ENCODE data around the gene PNPLA5. TPM values are rescaled to one million over a fixed set of nuclear protein-coding genes. Genes with fewer than 3 reads are reported as not detected.
A peak's percentile ranks its signal among the peaks of the same experiment; 100 is the strongest.

PNPLA5 gene
- total and polyA plus RNA-seq, 2 of the 13 experiments (the other 11 are each of a cell fraction or from before 2014, with no cell fraction given), result not detected

DNA sequence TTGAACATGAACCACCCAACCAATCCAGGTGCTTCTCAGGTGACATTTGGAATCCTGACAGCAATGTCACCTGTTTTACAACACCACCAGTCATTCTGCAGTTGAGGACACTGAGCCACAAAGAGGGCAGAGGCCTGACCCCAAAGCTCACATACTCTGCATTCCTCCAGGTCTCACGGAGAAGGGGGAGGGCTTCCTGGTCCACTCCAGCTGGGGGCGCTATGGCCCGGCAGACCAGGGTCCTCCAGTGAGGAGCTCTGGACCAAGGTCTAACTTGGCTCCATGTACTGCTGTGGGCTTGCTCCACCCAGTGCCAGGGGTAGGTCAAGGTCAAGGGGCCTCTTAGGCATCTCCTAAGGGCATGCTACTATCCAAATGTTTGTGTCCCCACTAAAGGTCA, 30.3 kb upstream of the PNPLA5 start:
- peaks cover 6% of the 10 kb centered on the region for H3K79me2 ChIP-seq (ENCODE audit: insufficient read depth, low read length)
- ATAC-seq, result no peak
- intact Hi-C loops (cut with micrococcal nuclease; ENCODE audit: unreplicated experiment) (no loop called here), in situ Hi-C loops (cut with HindIII; ENCODE audit: extremely low pct_ligation_motif_present, low pct_unique_long_range_greater_than_20kb) (no loop called here)
- peaks cover 1 to 4% of the 10 kb centered on the region in 2 experiments; a peak in 2 of 5 replicates for H3K36me3 ChIP-seq (replicated peaks in 1 of 2; ENCODE audit: control insufficient read depth in 1 of 2, insufficient read depth in 2 of 2, low read length in 2 of 2)
- H3K4me3 ChIP-seq (replicated peaks in 1 of 3; ENCODE audit: insufficient read depth in 1 of 3, low read depth in 2 of 3, low read length in 3 of 3), result peak overlapping the region in 1 of 3 experiments; percentile 12; a peak in 1 of 6 replicates
- FAIRE-seq, result no peak
- ChIA-PET CTCF (ENCODE audit: low intra/inter-chr PET ratio, low total read pairs) (no interaction called here), POLR2A (interaction anchor here (0.6 to 1.1 kb wide), 2 partner anchors 24 to 33 kb away, joined by 3 to 5 read pairs; partner anchors contain the start of gene SAMM50)
- peaks cover 7% of the 10 kb centered on the region; the same call in 1 of the 2 replicates for H4K20me1 ChIP-seq (ENCODE audit: insufficient read depth, low read length)
- no peaks in the 10 kb centered on the region for H3K9me3 ChIP-seq (ENCODE audit: low read length)
- H3K4me2 ChIP-seq (ENCODE audit: low read depth, low read length), result peak overlapping the region; percentile 95
- peak; percentile 57 for DNase-seq (ENCODE audit: low spot score)
- no CpG with 5 or more reads among the region's 3 CpGs for WGBS (ENCODE audit: low lambda C conversion rate)
- no peak overlapping the region for H2AFZ ChIP-seq (ENCODE audit: low read length)
- no TSS peak for BruUV-seq (replicated peaks)
- no peaks in the 10 kb centered on the region; a peak in 2 of 5 replicates for H3K27me3 ChIP-seq (ENCODE audit: control insufficient read depth in 1 of 2, insufficient read depth in 2 of 2, low read length in 2 of 2)
- peaks cover 49% of the 10 kb centered on the region for H3K4me1 ChIP-seq (ENCODE audit: insufficient read depth, low read length)
- H3K9ac ChIP-seq (ENCODE audit: insufficient read depth, low read depth, low read length), result no peak overlapping the region
- no peak overlapping the region for H3K27ac ChIP-seq (ENCODE audit: extremely low read length, insufficient read depth, low read length)
- TF ChIP-seq MEF2D (CRISPR knock-in tag; IDR thresholded peaks at IDR 0.05), result no peak
- no peak for TF ChIP-seq SRY (CRISPR knock-in tag; IDR thresholded peaks at IDR 0.05)
- TF ChIP-seq ZC3H4 (CRISPR knock-in tag; IDR thresholded peaks at IDR 0.05; ENCODE audit: borderline replicate concordance), result no peak
- no peak for TF ChIP-seq THAP11 (CRISPR knock-in tag; IDR thresholded peaks at IDR 0.05)
- TF ChIP-seq KDM4B (CRISPR knock-in tag; IDR thresholded peaks at IDR 0.05), result 0 out of 2 replicates have a peak, but pooled peaks have one; percentile 49
- TF ChIP-seq, protein P1, sequence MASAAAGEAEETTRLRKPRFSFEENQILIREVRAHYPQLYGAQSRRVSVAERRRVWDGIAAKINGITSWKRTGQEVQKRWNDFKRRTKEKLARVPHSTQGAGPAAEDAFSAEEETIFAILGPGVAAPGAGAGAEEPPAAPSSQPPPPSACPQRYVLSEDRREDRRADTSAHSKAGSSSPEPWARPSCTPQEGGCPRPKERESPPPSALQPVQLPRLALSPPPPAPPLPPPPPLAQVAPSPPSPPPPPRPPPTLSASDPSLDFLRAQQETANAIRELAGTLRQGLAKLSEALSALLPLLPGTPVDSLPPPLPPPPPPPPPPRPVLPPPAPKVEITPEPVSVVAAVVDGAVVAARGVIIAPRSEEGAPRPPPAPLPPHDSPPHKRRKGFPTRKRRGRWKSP (CRISPR knock-in tag; IDR thresholded peaks at IDR 0.05), result no peak
- no peak for TF ChIP-seq ZNF644 (CRISPR knock-in tag; IDR thresholded peaks at IDR 0.05; ENCODE audit: low read depth)
- TF ChIP-seq U2AF1 (optimal IDR thresholded peaks at IDR 0.05; ENCODE audit: low read depth, low read length), result no peak
- no peak for TF ChIP-seq SIX1 (CRISPR knock-in tag; IDR thresholded peaks at IDR 0.05; ENCODE audit: borderline replicate concordance)
- no peak for TF ChIP-seq ZFX (CRISPR knock-in tag; IDR thresholded peaks at IDR 0.05; ENCODE audit: low read depth)
- no peak for TF ChIP-seq JDP2 (CRISPR knock-in tag; IDR thresholded peaks at IDR 0.05; ENCODE audit: borderline replicate concordance)
- TF ChIP-seq ZIK1 (CRISPR knock-in tag; IDR thresholded peaks at IDR 0.05; ENCODE audit: borderline replicate concordance, low read depth), result no peak
- TF ChIP-seq, protein P2, sequence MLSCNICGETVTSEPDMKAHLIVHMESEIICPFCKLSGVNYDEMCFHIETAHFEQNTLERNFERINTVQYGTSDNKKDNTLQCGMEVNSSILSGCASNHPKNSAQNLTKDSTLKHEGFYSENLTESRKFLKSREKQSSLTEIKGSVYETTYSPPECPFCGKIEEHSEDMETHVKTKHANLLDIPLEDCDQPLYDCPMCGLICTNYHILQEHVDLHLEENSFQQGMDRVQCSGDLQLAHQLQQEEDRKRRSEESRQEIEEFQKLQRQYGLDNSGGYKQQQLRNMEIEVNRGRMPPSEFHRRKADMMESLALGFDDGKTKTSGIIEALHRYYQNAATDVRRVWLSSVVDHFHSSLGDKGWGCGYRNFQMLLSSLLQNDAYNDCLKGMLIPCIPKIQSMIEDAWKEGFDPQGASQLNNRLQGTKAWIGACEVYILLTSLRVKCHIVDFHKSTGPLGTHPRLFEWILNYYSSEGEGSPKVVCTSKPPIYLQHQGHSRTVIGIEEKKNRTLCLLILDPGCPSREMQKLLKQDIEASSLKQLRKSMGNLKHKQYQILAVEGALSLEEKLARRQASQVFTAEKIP (CRISPR knock-in tag; IDR thresholded peaks at IDR 0.05; ENCODE audit: borderline replicate concordance), result no peak
- no peak for TF ChIP-seq ZNF713 (CRISPR knock-in tag; IDR thresholded peaks at IDR 0.05)
- no peak for TF ChIP-seq GABPA (IDR thresholded peaks at IDR 0.05; ENCODE audit: low read depth, low read length)
- TF ChIP-seq GABPA (CRISPR knock-in tag; IDR thresholded peaks at IDR 0.05; ENCODE audit: low read depth), result no peak
- no peak for TF ChIP-seq PAF1 (CRISPR knock-in tag; IDR thresholded peaks at IDR 0.05)
- TF ChIP-seq, protein P3, sequence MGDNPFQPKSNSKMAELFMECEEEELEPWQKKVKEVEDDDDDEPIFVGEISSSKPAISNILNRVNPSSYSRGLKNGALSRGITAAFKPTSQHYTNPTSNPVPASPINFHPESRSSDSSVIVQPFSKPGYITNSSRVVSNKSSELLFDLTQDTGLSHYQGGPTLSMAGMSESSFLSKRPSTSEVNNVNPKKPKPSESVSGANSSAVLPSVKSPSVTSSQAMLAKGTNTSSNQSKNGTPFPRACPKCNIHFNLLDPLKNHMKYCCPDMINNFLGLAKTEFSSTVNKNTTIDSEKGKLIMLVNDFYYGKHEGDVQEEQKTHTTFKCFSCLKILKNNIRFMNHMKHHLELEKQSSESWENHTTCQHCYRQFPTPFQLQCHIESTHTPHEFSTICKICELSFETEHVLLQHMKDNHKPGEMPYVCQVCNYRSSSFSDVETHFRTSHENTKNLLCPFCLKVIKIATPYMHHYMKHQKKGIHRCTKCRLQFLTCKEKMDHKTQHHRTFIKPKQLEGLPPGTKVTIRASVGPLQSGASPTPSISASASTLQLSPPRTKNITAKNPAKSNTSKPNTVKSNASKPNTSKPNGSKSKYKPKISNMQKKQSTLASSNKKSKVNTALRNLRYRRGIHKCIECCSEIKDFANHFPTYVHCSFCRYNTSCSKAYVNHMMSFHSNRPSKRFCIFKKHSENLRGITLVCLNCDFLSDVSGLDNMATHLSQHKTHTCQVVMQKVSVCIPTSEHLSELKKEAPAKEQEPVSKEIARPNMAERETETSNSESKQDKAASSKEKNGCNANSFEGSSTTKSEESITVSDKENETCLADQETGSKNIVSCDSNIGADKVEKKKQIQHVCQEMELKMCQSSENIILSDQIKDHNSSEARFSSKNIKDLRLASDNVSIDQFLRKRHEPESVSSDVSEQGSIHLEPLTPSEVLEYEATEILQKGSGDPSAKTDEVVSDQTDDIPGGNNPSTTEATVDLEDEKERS (CRISPR knock-in tag; IDR thresholded peaks at IDR 0.05), result no peak
- no peak for TF ChIP-seq ZNF724P (CRISPR knock-in tag; IDR thresholded peaks at IDR 0.05; ENCODE audit: borderline replicate concordance)
- no peak for TF ChIP-seq MTA3 (CRISPR knock-in tag; IDR thresholded peaks at IDR 0.05)
- TF ChIP-seq CHCHD3 (CRISPR knock-in tag; IDR thresholded peaks at IDR 0.05), result no peak
- TF ChIP-seq SPEN (CRISPR knock-in tag; IDR thresholded peaks at IDR 0.05; ENCODE audit: low read depth), result no peak

Data from HepG2 (cell line).